SU-DHL-6 (cell line): Measurements from ENCODE around the gene DCTN2.
A peak's percentile ranks its signal among the peaks of the same experiment; 100 is the strongest.

ENCODE experiments used
- H2AFZ ChIP-seq: fragments of 200-600 bp; sonication (generic); 2 replicates; pipeline ENCODE4 v1.6.1; 2014; ENCODE audit warnings: low read depth, mild to moderate bottlenecking, moderate library complexity, mixed read lengths, antibody characterized with exemption, low read length; ENCODE audit not compliant: severe bottlenecking
- H3F3A ChIP-seq: fragments of 200-600 bp; shearing (Covaris generic); 2 replicates; pipeline ENCODE4 v1.6.0; 2016; ENCODE audit warnings: antibody characterized with exemption, mild to moderate bottlenecking; ENCODE audit not compliant: insufficient read depth
- H3K27ac ChIP-seq: fragments of 200-600 bp; sonication (generic); 2 replicates; pipeline ENCODE4 v1.5.1; 2016; ENCODE audit warnings: low read depth, mild to moderate bottlenecking, low read length, moderate library complexity, mixed read lengths
- H3K27me3 ChIP-seq: fragments of 200-600 bp; sonication (generic), shearing (Covaris generic); 2 replicates; pipeline ENCODE4 v1.6.0; 2014; ENCODE audit warnings: mild to moderate bottlenecking, low read length
- H3K36me3 ChIP-seq: fragments of 200-600 bp; sonication (generic); 2 replicates; pipeline ENCODE4 v1.6.1; 2014; ENCODE audit warnings: mild to moderate bottlenecking, low read length, mixed read lengths
- H3K4me2 ChIP-seq: fragments of 300-600, 200-600 bp; shearing (Covaris generic), sonication (generic); 2 replicates; pipeline ENCODE4 v1.6.0; 2014; ENCODE audit warnings: low read length, low read depth, mild to moderate bottlenecking; ENCODE audit not compliant: poor library complexity, severe bottlenecking
- H3K4me3 ChIP-seq: fragments of 200-600 bp; sonication (generic); 2 replicates; pipeline ENCODE4 v1.5.1; 2014; ENCODE audit warnings: antibody characterized with exemption, low read length, mild to moderate bottlenecking, mixed read lengths; ENCODE audit not compliant: insufficient read depth, poor library complexity, severe bottlenecking
- H3K79me2 ChIP-seq: fragments of 200-600 bp; sonication (generic); 2 replicates; pipeline ENCODE4 v1.6.1; 2014; ENCODE audit warnings: mild to moderate bottlenecking, low read length, moderate library complexity; ENCODE audit not compliant: insufficient read depth
- H3K9ac ChIP-seq: fragments of 200-600 bp; sonication (generic); 2 replicates; pipeline ENCODE4 v1.7.0; 2014; ENCODE audit warnings: mild to moderate bottlenecking, low read length
- H3K9me2 ChIP-seq: fragments of 200-600 bp; sonication (generic); replicated peaks from 2 replicates; pipeline ENCODE4 v1.6.1; 2014; ENCODE audit warnings: low read length; ENCODE audit not compliant: insufficient read depth
- H3K9me3 ChIP-seq: fragments of 200-600 bp; sonication (generic); 2 replicates; pipeline ENCODE4 v1.6.1; 2014; ENCODE audit warnings: low read length, mixed read lengths; ENCODE audit not compliant: insufficient read depth
- H4K20me1 ChIP-seq: fragments of 200-600 bp; sonication (generic); 2 replicates; pipeline ENCODE4 v1.6.1; 2014; ENCODE audit warnings: low read depth, mild to moderate bottlenecking, antibody characterized with exemption, low read length, moderate library complexity, mixed read lengths
- EZH2phosphoT487 ChIP-seq: fragments of 200-600 bp; sonication (generic), shearing (Covaris generic); conservative IDR thresholded peaks from 2 replicates; pipeline ENCODE4 v1.6.1; 2018; ENCODE audit warnings: mild to moderate bottlenecking, antibody characterized with exemption, low read length, moderate library complexity, mixed read lengths
- TF ChIP-seq, protein P1 (sequence below): fragments of 200-600 bp; sonication (generic); IDR thresholded peaks from one replicate; pipeline ENCODE4 v1.5.1; 2017; ENCODE audit warnings: antibody characterized with exemption, mild to moderate bottlenecking, low read length, moderate library complexity; ENCODE audit not compliant: insufficient read depth, poor library complexity, severe bottlenecking

DCTN2 gene

GRCh38 chr12:57546438-57547287 is at the start of gene DCTN2:
DCTN2 (minus strand) TSS chr12:57547192; CDS start chr12:57547063, 129 bp downstream.
- Histone ChIP-seq H3K4me3 (peak within 1 kb of the TSS; percentile 87), H4K20me1 (no peaks in the 10 kb centered on the region), H3K27me3 (no peaks in the 10 kb centered on the region), H3K9me2 (no peaks in the 10 kb centered on the region), H3F3A (no peaks in the 10 kb centered on the region), H3K36me3 (no peaks in the 10 kb centered on the region), H3K4me2 (peak within 1 kb of the TSS; percentile 83), H3K9ac (peak within 1 kb of the TSS; percentile 95), H3K79me2 (peaks cover 24% of the 10 kb centered on the region; the same call in 1 of the 2 replicates), H3K9me3 (no peaks in the 10 kb centered on the region), H3K27ac (no peak within 1 kb of the TSS; the same call in 1 of the 2 replicates), H2AFZ (peak within 1 kb of the TSS; percentile 85)
- no peak for TF ChIP-seq EZH2phosphoT487
- TF ChIP-seq, protein P1, sequence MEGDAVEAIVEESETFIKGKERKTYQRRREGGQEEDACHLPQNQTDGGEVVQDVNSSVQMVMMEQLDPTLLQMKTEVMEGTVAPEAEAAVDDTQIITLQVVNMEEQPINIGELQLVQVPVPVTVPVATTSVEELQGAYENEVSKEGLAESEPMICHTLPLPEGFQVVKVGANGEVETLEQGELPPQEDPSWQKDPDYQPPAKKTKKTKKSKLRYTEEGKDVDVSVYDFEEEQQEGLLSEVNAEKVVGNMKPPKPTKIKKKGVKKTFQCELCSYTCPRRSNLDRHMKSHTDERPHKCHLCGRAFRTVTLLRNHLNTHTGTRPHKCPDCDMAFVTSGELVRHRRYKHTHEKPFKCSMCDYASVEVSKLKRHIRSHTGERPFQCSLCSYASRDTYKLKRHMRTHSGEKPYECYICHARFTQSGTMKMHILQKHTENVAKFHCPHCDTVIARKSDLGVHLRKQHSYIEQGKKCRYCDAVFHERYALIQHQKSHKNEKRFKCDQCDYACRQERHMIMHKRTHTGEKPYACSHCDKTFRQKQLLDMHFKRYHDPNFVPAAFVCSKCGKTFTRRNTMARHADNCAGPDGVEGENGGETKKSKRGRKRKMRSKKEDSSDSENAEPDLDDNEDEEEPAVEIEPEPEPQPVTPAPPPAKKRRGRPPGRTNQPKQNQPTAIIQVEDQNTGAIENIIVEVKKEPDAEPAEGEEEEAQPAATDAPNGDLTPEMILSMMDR, result no peak

- no peaks in the 10 kb centered on the region; the same call in 1 of the 2 replicates for H3K36me3 ChIP-seq
- H2AFZ ChIP-seq, result no peak overlapping the region
- H3K9me3 ChIP-seq, result no peaks in the 10 kb centered on the region
- H3K9ac ChIP-seq, result no peak overlapping the region
- H3K9me2 ChIP-seq, result no peaks in the 10 kb centered on the region
- peaks cover 17% of the 10 kb centered on the region for H3K79me2 ChIP-seq
- H3K27ac ChIP-seq, result no peak overlapping the region
- no peaks in the 10 kb centered on the region for H4K20me1 ChIP-seq
- peak overlapping the region; percentile 97 for H3K4me2 ChIP-seq
- no peaks in the 10 kb centered on the region for H3K27me3 ChIP-seq
- no peak overlapping the region for H3K4me3 ChIP-seq
- TF ChIP-seq, protein P1, result no peak
- TF ChIP-seq EZH2phosphoT487, result no peak
- H3F3A ChIP-seq, result no peaks in the 10 kb centered on the region
These were observed 46.2 kb upstream of the DCTN2 start for GRCh38 chr12:57593187-57593586.

DNA sequence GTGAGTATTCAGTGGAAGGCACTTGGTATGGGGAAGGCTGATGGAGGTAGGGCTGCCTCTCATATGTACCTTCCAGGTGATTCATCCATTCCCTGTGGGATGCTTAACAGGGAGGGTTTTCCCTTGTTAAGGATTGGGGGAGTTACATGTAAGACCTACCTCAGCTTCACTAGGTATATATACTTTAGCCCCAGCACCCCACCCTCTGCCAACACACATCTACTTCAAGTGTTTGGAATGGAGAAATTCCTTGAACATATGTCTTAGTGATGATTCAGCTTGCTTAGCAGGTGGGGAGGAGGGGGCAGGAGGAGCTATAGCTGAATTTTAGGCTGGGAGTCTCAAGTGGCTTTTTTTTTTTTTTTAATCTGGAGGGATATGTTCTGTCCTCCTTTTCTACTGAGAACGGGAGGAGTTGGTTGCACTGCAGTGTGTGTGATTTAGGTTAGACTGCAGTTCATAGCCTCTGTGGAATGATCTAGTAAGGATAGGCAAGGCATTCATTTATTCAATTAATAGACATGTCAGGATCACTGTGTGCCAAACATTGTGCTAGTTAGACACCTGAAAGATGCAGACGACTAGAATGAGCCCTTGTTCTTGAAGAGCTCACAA is 45.7 kb upstream of the DCTN2 start:
- no peaks in the 10 kb centered on the region for H3K9me3 ChIP-seq
- H2AFZ ChIP-seq, result no peak overlapping the region
- peaks cover 17% of the 10 kb centered on the region for H3K79me2 ChIP-seq
- H3F3A ChIP-seq, result no peaks in the 10 kb centered on the region
- H3K9me2 ChIP-seq, result no peaks in the 10 kb centered on the region
- no peak for TF ChIP-seq EZH2phosphoT487
- TF ChIP-seq, protein P1, result no peak
- no peak overlapping the region; the same call in 1 of the 2 replicates for H3K9ac ChIP-seq
- H3K27ac ChIP-seq, result no peak overlapping the region
- no peaks in the 10 kb centered on the region for H4K20me1 ChIP-seq
- H3K4me3 ChIP-seq, result no peak overlapping the region
- no peaks in the 10 kb centered on the region; the same call in 1 of the 2 replicates for H3K36me3 ChIP-seq
- peak overlapping the region; percentile 97 for H3K4me2 ChIP-seq
- H3K27me3 ChIP-seq, result no peaks in the 10 kb centered on the region
